ENCODE results near the gene E2F3.

DNA sequence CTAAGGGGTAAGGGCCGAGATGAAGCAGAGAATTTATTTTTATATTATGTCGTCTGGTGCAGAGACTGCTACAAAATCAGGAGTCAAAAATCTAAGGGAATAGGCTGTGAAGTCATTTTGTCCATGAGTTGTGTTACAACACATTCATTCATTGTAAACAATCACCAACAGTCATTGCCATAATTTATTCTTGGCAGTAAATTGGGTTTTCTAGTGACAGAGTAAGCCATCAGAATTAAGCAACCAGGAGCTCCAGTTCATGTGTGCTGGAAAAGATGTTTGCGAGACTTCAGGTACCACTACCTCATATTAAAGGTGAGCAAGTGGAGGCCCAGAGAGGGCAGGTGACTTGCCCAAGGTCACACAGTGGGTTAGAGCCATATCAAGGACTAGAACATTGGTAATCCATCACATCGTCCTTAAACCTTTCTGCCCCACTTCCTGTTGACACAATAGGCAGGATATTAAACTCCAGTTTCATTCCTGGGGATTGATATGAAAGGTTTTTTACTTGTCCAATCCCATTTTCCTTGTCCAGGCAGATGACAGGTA, 46.0 kb downstream of the E2F3 start:
- TF ChIP-seq, protein P1, sequence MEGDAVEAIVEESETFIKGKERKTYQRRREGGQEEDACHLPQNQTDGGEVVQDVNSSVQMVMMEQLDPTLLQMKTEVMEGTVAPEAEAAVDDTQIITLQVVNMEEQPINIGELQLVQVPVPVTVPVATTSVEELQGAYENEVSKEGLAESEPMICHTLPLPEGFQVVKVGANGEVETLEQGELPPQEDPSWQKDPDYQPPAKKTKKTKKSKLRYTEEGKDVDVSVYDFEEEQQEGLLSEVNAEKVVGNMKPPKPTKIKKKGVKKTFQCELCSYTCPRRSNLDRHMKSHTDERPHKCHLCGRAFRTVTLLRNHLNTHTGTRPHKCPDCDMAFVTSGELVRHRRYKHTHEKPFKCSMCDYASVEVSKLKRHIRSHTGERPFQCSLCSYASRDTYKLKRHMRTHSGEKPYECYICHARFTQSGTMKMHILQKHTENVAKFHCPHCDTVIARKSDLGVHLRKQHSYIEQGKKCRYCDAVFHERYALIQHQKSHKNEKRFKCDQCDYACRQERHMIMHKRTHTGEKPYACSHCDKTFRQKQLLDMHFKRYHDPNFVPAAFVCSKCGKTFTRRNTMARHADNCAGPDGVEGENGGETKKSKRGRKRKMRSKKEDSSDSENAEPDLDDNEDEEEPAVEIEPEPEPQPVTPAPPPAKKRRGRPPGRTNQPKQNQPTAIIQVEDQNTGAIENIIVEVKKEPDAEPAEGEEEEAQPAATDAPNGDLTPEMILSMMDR (conservative IDR thresholded peaks at IDR 0.05): no peak
- no peak for TF ChIP-seq ZFX (IDR thresholded peaks at IDR 0.05)
